Measurements from ENCODE around the gene TTC3.

Gene TTC3

DNA sequence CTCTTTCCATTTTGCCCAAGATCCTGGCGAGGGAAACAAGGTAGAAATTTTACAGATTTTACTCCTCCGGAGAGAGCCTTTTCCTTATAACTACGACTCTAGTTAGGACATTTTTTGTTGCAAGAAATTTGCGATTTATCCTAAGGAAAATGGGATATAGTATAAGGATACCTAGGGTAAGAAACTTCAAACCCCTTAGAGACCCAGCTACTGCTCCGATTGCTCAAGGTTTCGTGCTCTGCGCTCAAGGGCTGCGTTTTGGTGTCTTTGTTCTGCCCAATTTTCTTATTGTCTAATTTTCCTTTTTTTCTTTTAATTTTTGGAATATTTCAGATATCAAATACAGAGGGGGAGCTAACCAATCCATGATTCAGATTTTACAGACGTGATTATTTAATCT lies 1.5 kb downstream of the TTC3 start:
- no peak for TF ChIP-seq CTCF (IDR thresholded peaks at IDR 0.05; ENCODE audit: borderline replicate concordance, control extremely low read depth, extremely low read depth, insufficient read depth, missing control alignments)
- in situ Hi-C loops (cut with MboI; ENCODE audit: low sequenced_read_pairs, unreplicated experiment) = no loop called here
- no peak for DNase-seq (ENCODE audit: low spot score)

DNA sequence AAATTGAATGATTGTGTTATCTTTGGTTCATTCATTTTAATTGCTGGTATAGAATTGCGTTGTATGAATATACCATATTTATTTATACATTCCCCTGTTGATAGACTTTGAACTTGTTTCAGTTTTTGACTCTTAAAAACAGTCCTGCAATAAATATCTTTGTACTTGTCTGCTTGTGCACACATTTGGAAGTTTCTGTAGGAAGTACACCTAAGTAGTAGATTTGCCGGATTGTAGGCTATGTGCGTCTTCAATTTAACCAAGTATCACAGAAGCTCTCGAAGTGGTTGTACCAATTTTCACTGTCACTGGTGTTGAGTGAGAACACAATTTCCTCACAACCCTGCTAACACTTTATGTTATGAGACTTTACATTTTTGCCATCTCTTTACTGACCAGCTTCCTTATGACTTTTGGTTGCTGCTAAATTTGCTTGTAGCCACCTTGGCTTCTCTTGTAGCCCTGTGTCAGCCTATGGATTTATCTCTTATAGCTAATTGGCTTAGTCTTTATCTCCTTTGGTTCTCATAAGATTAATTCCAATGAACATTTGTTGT lies 2.2 kb downstream of the TTC3 start:
- DNase-seq (ENCODE audit: low spot score) = no peak
- in situ Hi-C loops (cut with MboI; ENCODE audit: low sequenced_read_pairs, unreplicated experiment) = no loop called here
- no peak for TF ChIP-seq CTCF (IDR thresholded peaks at IDR 0.05; ENCODE audit: borderline replicate concordance, control extremely low read depth, extremely low read depth, insufficient read depth, missing control alignments)

DNA sequence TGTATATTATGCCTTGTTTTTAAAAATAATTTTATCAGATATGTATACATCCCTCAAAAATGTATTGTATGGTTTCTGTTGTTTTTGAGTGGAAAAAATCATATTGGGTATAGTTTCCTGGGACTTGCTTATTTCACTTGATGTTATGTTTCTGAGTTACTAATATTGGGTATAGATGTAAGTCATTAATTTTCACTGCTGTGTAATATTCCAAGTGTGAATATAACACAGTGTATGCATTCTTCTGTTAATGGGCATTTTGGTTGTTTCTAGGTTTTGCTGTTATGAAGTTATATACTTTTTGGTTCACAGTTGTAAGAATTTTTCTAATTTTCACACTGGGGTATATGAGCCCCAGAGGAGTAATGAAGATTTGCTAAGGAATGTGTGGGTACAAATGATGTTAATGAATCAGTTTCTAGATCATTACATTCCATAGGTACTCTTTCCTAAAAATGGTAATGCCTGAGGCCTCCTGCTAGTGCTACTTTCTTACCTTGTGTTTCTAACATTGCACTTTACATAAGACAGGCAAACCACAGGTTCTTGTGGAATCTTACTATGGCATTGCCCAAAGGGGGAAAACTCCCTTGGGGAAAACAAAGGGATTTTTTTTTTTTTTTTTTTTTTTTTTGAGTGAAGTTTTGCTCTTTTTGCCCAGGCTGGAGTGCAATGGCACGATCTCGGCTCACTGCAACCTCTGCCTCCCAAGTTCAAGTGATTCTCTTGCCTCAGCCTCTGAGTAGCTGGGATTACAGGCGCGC lies 3.2 kb downstream of the TTC3 start:
- TF ChIP-seq CTCF (IDR thresholded peaks at IDR 0.05; ENCODE audit: borderline replicate concordance, control extremely low read depth, extremely low read depth, insufficient read depth, missing control alignments) = peak; percentile 2
- in situ Hi-C loops (cut with MboI; ENCODE audit: low sequenced_read_pairs, unreplicated experiment) = no loop called here
- DNase-seq (ENCODE audit: low spot score) = no peak

GRCh38 chr21:37077403-37077802 lies 4.3 kb downstream of the TTC3 start:
- no peak for TF ChIP-seq CTCF (IDR thresholded peaks at IDR 0.05; ENCODE audit: borderline replicate concordance, control extremely low read depth, extremely low read depth, insufficient read depth, missing control alignments)
- no peak for DNase-seq (ENCODE audit: low spot score)
- in situ Hi-C loops (cut with MboI; ENCODE audit: low sequenced_read_pairs, unreplicated experiment) = no loop called here

DNA sequence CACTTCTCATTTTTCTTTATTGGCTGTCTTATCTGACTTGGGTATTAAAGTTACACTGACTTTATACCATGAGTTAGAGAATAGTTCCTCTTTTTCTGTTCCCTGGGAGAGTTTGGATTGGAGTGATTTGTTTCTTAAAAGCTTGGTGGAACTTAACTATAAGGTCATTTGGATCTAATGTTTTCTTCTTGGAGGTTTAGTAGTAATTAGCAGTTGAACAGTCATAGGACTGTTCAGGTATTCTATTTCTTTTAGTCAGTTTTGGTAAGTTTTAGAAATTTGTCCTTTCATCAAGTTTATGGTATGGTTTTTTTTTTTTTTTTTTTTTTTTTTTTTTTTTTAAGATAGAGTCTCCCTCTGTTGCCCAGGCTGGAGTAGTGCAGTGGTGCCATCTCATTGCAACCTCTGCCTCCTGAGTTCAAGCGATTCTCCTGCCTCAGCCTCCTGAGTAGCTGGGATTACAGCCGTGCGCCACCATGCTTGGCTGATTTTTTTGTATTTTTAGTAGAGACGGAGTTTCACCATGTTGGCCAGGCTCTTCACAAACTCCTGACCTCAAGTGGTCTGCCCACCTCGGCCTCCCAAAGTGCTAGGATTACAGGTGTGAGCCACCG lies 6.3 kb downstream of the TTC3 start:
- in situ Hi-C loops (cut with MboI; ENCODE audit: low sequenced_read_pairs, unreplicated experiment) = no loop called here
- no peak for DNase-seq (ENCODE audit: low spot score)
- TF ChIP-seq CTCF (IDR thresholded peaks at IDR 0.05; ENCODE audit: borderline replicate concordance, control extremely low read depth, extremely low read depth, insufficient read depth, missing control alignments) = peak; percentile 8

DNA sequence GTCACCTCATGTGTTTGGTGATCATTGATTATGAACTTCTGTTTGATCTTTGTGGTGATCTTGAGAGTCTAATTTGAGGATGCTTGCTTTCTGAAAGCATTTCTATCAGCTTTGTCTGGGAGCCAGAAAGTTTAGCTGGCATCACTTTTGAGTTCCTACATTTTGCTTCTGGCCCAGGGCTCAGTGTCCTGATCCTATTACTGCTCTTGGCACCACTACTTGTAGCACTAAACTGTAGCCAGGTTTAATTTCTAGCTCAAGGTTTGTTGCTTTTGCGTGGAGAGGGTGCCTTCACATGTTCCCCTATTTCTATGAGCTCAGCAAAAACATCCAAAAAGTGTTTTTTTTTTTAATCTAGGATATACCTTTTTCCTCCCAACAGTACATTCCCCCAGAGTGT lies 9.3 kb downstream of the TTC3 start:
- no peak for DNase-seq (ENCODE audit: low spot score)
- TF ChIP-seq CTCF (IDR thresholded peaks at IDR 0.05; ENCODE audit: borderline replicate concordance, control extremely low read depth, extremely low read depth, insufficient read depth, missing control alignments) = no peak
- in situ Hi-C loops (cut with MboI; ENCODE audit: low sequenced_read_pairs, unreplicated experiment) = no loop called here
